Right lobe of liver (tissue), 6 donors: ENCODE data around the gene FGGY. TPM values are rescaled to one million over a fixed set of nuclear protein-coding genes. Genes with fewer than 3 reads are reported as not detected.

Experiments
- ATAC-seq, 4 donors: fragments of 200-7000 bp; cut with Tn5 transposase; one replicate each; pipeline ENCODE4 v1.9.1; 2020; ENCODE audit warnings: mild to moderate bottlenecking in 4 of 4, moderate library complexity in 4 of 4
- DNase-seq, 3 donors: peaks; one replicate each; pipeline ENCODE4 v3.0.0-alpha.2; 2020
- H3K27ac ChIP-seq, 3 donors: fragments of 200-600 bp; one replicate each; pipeline ENCODE4 v1.8.0; 2022
- H3K27me3 ChIP-seq, 2 donors: fragments of 200-600 bp; one replicate each; pipeline ENCODE4 v1.8.0; 2022
- H3K36me3 ChIP-seq, 4 donors: fragments of 200-600 bp; sonication (generic) in 1 of 4; one replicate each; pipeline versions ENCODE4 v1.5.1 to v1.8.0; 2017 to 2022; ENCODE audit warnings: control low read depth in 1 of 4
- H3K4me1 ChIP-seq, 4 donors: fragments of 200-600 bp; sonication (generic) in 1 of 4; one replicate each; pipeline versions ENCODE4 v1.5.1 to v1.8.0; 2017 to 2022; ENCODE audit warnings: control low read depth in 1 of 4
- H3K4me3 ChIP-seq, 3 donors: fragments of 200-600 bp; one replicate each; pipeline ENCODE4 v1.8.0; 2022
- H3K9me3 ChIP-seq, 4 donors: fragments of 200-600 bp; sonication (generic) in 1 of 4; one replicate each; pipeline versions ENCODE4 v1.5.1 to v1.8.0; 2017 to 2022; ENCODE audit warnings: control low read depth in 1 of 4
- CTCF ChIP-seq, 4 donors: fragments of 200-600 bp in 3 of 4; fragments of 450-650 bp in 1 of 4; IDR thresholded peaks; one replicate each; pipeline versions ENCODE4 v1.5.1 to v1.8.0; 2016 to 2022; ENCODE audit warnings: antibody characterized with exemption in 4 of 4, mild to moderate bottlenecking in 2 of 4
- POLR2A ChIP-seq: fragments of 450-650 bp; IDR thresholded peaks from one replicate; pipeline ENCODE4 v1.6.1; 2017; ENCODE audit warnings: antibody characterized with exemption, mild to moderate bottlenecking
- WGBS: methylation state at CpG from one replicate; pipeline ENCODE4 v1.1.6; 2018; ENCODE audit warnings: low coverage, low lambda C conversion rate; ENCODE audit not compliant: insufficient coverage; ENCODE audit errors: missing lambda C conversion rate; 5-methylcytosine and 5-hydroxymethylcytosine counted together
- intact Hi-C, 2 donors: fragments of 100-400 bp; cut with DNase I; formaldehyde crosslinking; loops; one replicate each; pipeline versions ENCODE4 v1.11.2 to v1.14.1; 2022
- total RNA-seq, 6 experiments: library from RNA; depleted of rRNA in 2 of 6; stranded (reverse); fragments of >200 nt in 2 of 6; fragmentation: NEBNext Ultra II Directional in 3 of 6; extraction: Animal tissue kit (Norgen Biotek cat#: 25700) in 3 of 6; gene quantifications; one replicate each; pipeline versions ENCODE4 v1.1.0 to v1.2.4, GENCODE V29; 2016 to 2023
- donor health status: DM: no; HTN: yes; CAD: no.
- donor health status: DM: no; HTN: no; CAD: no.
- donor health status: DM: no; HTN: no; CAD: no.
- donor health status: DM: no; HTN: yes; CAD: no.
- donor health status: DM: no; HTN: yes; CAD: no.

FGGY gene
- total RNA-seq, 6 experiments from 2014 or later, result 45.5 to 84.2 (median 58.7) TPM

GRCh38 chr1:59666106-59666505, 369.2 kb downstream of the FGGY start:
- Histone ChIP-seq H3K4me1 (peaks cover 0 to 10% (median 0%) of the 10 kb centered on the region in 4 donors), H3K9me3 (no peaks in the 10 kb centered on the region), H3K27ac (no peak overlapping the region), H3K27me3 (no peaks in the 10 kb centered on the region), H3K36me3 (peaks cover 0 to 14% (median 3%) of the 10 kb centered on the region in 4 donors), H3K4me3 (no peak overlapping the region)
- WGBS, result 84% methylated on average over 1 of the region's 1 CpG
- no peak for ATAC-seq
- intact Hi-C loops, result no loop called here
- TF ChIP-seq CTCF (IDR thresholded peaks at IDR 0.05) (peak in 1 of 4 donors; percentile 15), POLR2A (no peak)
- no peak for DNase-seq

GRCh38 chr1:59667020-59667419, 370.1 kb downstream of the FGGY start:
- intact Hi-C loops, result no loop called here
- peaks cover 0 to 14% (median 3%) of the 10 kb centered on the region in 4 donors for H3K36me3 ChIP-seq
- no peak overlapping the region for H3K4me3 ChIP-seq
- TF ChIP-seq CTCF (IDR thresholded peaks at IDR 0.05), result no peak
- TF ChIP-seq POLR2A, result no peak
- ATAC-seq (no peak), DNase-seq (no peak)
- H3K9me3 ChIP-seq, result no peaks in the 10 kb centered on the region
- H3K27ac ChIP-seq, result no peak overlapping the region
- WGBS, result 75% methylated on average over 3 of the region's 3 CpGs
- peaks cover 0 to 10% (median 0%) of the 10 kb centered on the region in 4 donors for H3K4me1 ChIP-seq
- no peaks in the 10 kb centered on the region for H3K27me3 ChIP-seq

DNA sequence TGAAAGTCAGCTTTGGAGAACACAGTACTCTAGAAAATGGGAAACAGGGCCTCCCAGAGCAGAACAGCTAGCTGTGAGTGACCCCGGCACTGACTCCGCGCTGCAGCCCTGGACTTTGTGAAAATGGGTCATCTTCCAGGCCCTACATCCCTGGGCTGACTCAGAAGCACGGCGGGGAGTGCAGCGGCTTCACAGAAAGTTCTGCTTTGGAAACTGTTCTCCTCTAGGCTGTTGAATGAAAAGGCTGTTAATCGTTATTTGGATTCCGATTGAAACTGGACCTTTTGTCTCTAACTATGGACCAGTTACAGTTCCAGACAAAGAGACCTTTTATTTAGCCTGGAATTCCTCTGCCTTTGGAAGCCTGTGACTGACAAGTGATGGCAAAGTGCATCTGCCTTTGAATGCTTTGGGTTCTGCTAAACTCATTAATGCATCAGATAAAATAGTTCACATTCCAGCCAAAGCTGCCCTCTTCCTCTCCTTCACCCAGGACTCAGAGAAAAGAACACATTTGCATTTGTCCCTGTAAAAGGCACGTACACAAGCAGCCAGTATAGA, 372.9 kb downstream of the FGGY start:
- Histone ChIP-seq H3K4me1 (peaks cover 0 to 18% (median 10%) of the 10 kb centered on the region in 4 donors), H3K9me3 (no peaks in the 10 kb centered on the region), H3K4me3 (no peak overlapping the region), H3K27me3 (no peaks in the 10 kb centered on the region), H3K27ac (no peak overlapping the region), H3K36me3 (peaks cover 0 to 8% (median 2%) of the 10 kb centered on the region in 4 donors)
- ATAC-seq (no peak), DNase-seq (no peak)
- intact Hi-C loops, result no loop called here
- WGBS, result 77% methylated on average over 9 of the region's 9 CpGs
- TF ChIP-seq CTCF (IDR thresholded peaks at IDR 0.05) (no peak), POLR2A (no peak)

DNA sequence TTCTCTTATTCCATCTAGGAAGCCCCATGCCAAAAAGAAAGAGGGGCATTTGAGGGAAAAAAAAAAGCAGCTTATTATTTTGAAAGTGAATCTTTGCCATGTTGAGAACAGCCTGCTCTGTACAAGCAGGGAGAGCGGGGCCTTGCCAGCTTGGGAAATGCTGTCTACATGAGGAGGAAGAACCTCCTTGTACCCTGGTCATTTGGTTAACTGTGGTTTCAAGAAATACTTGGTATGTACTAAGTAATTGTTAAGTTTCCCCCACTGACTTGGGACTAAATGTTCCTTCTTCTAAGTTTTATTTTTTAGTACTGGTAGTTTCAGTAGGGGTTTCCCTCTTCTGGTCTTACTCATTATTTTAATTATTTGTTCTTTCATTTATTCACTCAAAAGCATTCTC, 373.8 kb downstream of the FGGY start:
- TF ChIP-seq CTCF (IDR thresholded peaks at IDR 0.05) (no peak), POLR2A (no peak)
- Histone ChIP-seq H3K27ac (no peak overlapping the region), H3K36me3 (peaks cover 0 to 8% (median 2%) of the 10 kb centered on the region in 4 donors), H3K27me3 (no peaks in the 10 kb centered on the region), H3K4me3 (no peak overlapping the region), H3K4me1 (peaks cover 0 to 25% (median 10%) of the 10 kb centered on the region in 4 donors), H3K9me3 (no peaks in the 10 kb centered on the region)
- no peak for DNase-seq
- ATAC-seq, result no peak
- WGBS, result 70% methylated on average over 1 of the region's 1 CpG
- intact Hi-C loops, result no loop called here
